Endothelial cell (in vitro differentiated cells): ENCODE measurements around the gene CD9. TPM values are rescaled to one million over a fixed set of nuclear protein-coding genes. Genes with fewer than 3 reads are reported as not detected.

Experiments used
- DNase-seq: peaks from one replicate; pipeline ENCODE4 v3.0.0; 2021; ENCODE audit warnings: low spot score
- H3K27ac Mint-ChIP-seq: one replicate; pipeline ENCODE4 v1.8.0; 2021; ENCODE audit warnings: mixed read lengths, inconsistent platforms; ENCODE audit not compliant: unreplicated experiment
- H3K27me3 Mint-ChIP-seq: one replicate; pipeline ENCODE4 v1.8.0; 2021; ENCODE audit warnings: mild to moderate bottlenecking, moderate library complexity, mixed read lengths, inconsistent platforms; ENCODE audit not compliant: unreplicated experiment
- H3K36me3 Mint-ChIP-seq: one replicate; pipeline ENCODE4 v1.8.0; 2021; ENCODE audit warnings: mild to moderate bottlenecking, low read depth, mixed read lengths, inconsistent platforms; ENCODE audit not compliant: unreplicated experiment
- H3K4me1 Mint-ChIP-seq: one replicate; pipeline ENCODE4 v1.8.0; 2021; ENCODE audit warnings: mild to moderate bottlenecking, mixed read lengths, inconsistent platforms; ENCODE audit not compliant: unreplicated experiment
- H3K4me3 Mint-ChIP-seq: one replicate; pipeline ENCODE4 v1.8.0; 2021; ENCODE audit warnings: mild to moderate bottlenecking, mixed read lengths, inconsistent platforms; ENCODE audit not compliant: unreplicated experiment
- H3K9me3 Mint-ChIP-seq: one replicate; pipeline ENCODE4 v1.8.0; 2021; ENCODE audit warnings: mixed read lengths, inconsistent platforms; ENCODE audit not compliant: unreplicated experiment
- CTCF ChIP-seq: fragments of 200-600 bp; sonication (generic); IDR thresholded peaks from one replicate; pipeline ENCODE4 v1.5.0; 2021; ENCODE audit warnings: antibody characterized with exemption; ENCODE audit not compliant: unreplicated experiment
- total RNA-seq: library from RNA; stranded (reverse); fragmentation: NEBNext Ultra II Directional; extraction: Animal tissue kit (Norgen Biotek cat#: 25700); gene quantifications from one replicate; pipeline ENCODE4 v1.2.1, GENCODE V29; 2021; ENCODE audit not compliant: unreplicated experiment

CD9 gene
- total RNA-seq, 1 donor from 2014 or later = 67.2 TPM

DNA sequence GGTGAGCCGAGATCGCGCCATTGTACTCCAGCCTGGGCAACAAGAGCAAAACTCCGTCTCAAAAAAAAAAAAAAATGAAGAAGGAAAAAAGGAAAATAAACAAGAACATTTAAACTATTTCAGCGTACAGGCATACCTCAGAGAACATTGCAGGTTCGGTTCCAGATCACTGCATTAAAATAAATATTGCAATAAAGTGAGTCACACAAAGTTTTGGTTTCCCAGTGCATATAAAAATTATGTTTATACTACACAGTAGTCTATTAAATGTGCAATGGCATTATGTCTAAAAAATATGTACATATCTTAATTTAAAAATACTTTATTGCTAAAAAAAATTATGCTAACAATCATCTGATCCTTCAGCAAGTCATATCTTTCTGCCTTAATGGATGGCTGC, 56.8 kb downstream of the CD9 start:
- H3K4me3 Mint-ChIP-seq = no peak overlapping the region
- TF ChIP-seq CTCF = no peak
- H3K9me3 Mint-ChIP-seq = no peaks in the 10 kb centered on the region
- no peak overlapping the region for H3K27ac Mint-ChIP-seq
- no peak for DNase-seq
- H3K27me3 Mint-ChIP-seq = peaks cover 4% of the 10 kb centered on the region
- peaks cover 3% of the 10 kb centered on the region for H3K36me3 Mint-ChIP-seq
- H3K4me1 Mint-ChIP-seq = no peaks in the 10 kb centered on the region

DNA sequence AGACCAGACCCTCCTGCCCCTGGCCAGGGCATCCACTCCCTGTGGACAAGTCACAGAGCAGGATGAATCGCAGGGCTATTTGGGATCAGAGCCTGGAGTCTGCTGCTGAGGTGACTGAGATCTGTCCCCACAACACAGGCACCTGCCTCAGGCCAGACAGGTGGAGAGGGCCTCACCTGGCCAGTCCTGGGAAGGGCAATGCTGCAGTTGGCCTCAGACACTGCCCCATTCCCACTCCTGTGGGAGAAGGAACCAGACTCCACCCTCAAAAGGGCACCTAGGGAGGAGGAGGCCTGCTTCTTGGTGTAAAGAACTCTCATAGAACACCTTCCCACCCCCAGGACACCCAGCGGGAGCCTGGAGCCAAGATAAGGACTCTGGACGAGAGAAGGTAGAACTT, 62.0 kb downstream of the CD9 start:
- no peak for DNase-seq
- TF ChIP-seq CTCF = no peak
- Mint-ChIP-seq H3K9me3 (no peaks in the 10 kb centered on the region), H3K27ac (no peak overlapping the region), H3K36me3 (peaks cover 3% of the 10 kb centered on the region), H3K4me1 (peaks cover 22% of the 10 kb centered on the region), H3K4me3 (no peak overlapping the region), H3K27me3 (peaks cover 5% of the 10 kb centered on the region)

DNA sequence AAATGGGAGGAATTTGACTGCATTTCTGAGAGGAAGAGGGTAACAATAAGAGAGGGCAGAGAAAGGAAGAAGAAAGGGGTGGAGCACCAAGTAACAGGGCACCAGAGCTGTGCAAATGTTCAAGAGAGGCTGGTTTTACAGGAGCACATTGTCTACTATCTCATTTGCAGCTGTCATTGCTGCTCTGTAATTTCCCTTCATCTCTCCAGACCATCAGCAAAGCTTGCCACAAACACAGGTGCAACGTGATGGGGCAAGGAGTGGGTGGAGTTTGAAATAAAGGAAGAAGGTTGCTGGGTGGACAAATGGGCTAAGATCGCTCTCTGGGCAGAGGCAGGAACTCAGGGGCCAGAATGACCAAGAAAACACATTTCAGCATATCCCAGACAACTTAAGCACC, 62.4 kb downstream of the CD9 start:
- no peak for DNase-seq
- H3K4me1 Mint-ChIP-seq = peaks cover 22% of the 10 kb centered on the region
- H3K36me3 Mint-ChIP-seq = peaks cover 3% of the 10 kb centered on the region
- peak overlapping the region; percentile 11 for H3K4me3 Mint-ChIP-seq
- TF ChIP-seq CTCF = no peak
- peaks cover 5% of the 10 kb centered on the region for H3K27me3 Mint-ChIP-seq
- H3K27ac Mint-ChIP-seq = no peak overlapping the region
- H3K9me3 Mint-ChIP-seq = no peaks in the 10 kb centered on the region

GRCh38 chr12:6263931-6264330, 63.7 kb downstream of the CD9 start:
- no peaks in the 10 kb centered on the region for H3K36me3 Mint-ChIP-seq
- no peak for TF ChIP-seq CTCF
- peaks cover 5% of the 10 kb centered on the region for H3K27me3 Mint-ChIP-seq
- H3K9me3 Mint-ChIP-seq = no peaks in the 10 kb centered on the region
- H3K27ac Mint-ChIP-seq = no peak overlapping the region
- no peak overlapping the region for H3K4me3 Mint-ChIP-seq
- peaks cover 22% of the 10 kb centered on the region for H3K4me1 Mint-ChIP-seq
- no peak for DNase-seq

DNA sequence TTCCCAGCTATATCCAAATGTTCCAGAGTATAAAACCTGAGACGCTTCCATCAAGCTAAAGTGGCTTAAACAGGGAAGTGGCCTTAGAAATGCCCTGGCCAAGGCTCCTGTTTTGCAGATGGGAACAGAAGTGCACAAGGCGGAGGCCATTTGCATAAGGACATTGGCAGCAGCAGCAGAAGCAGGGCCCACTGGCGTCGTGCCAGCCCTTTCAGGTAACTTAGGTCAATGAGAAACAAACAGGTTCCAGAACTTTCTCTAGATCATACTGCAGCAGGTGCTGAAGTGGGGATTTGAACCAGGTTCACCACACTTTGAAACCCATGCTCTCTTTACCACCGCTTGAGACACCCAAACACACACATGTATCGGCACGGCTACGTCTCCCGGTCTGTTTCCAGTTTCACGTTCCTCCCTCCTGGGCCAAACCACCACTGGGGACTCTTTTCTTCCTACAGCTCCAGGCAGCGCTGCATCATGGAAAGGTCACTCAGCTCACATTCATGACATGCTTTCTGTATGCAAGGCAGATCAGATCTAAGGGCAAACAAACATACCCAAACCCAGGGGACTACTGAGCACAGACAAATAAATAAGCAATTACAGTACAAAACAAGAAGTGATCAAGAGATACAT, 64.3 kb downstream of the CD9 start:
- TF ChIP-seq CTCF = no peak
- Mint-ChIP-seq H3K27ac (no peak overlapping the region), H3K9me3 (no peaks in the 10 kb centered on the region), H3K36me3 (no peaks in the 10 kb centered on the region), H3K27me3 (peaks cover 3% of the 10 kb centered on the region), H3K4me3 (no peak overlapping the region), H3K4me1 (peaks cover 22% of the 10 kb centered on the region)
- DNase-seq = no peak
